Erythroblast (primary cell): ENCODE measurements around the gene OGFRL1.

ENCODE experiments used
- DNase-seq, 2 experiments: peaks; one replicate each; lab custom pipeline; 2025; lab: John Stamatoyannopoulos, UW
- GATA1 ChIP-seq: IDR thresholded peaks from 2 replicates; pipeline ENCODE4 v1.6.1; 2011; ENCODE audit warnings: low read depth, mild to moderate bottlenecking, control low read depth, low read length, moderate library complexity
- POLR2A ChIP-seq: IDR thresholded peaks from 2 replicates; pipeline ENCODE4 v1.6.1; 2011; ENCODE audit warnings: mild to moderate bottlenecking, low read length

OGFRL1 gene

GRCh38 chr6:71268735-71269437 is 19.7 kb upstream of the OGFRL1 start:
- TF ChIP-seq POLR2A: no peak
- no peak for TF ChIP-seq GATA1
- DNase-seq: no peak

- peak; percentile 54 to 70 for DNase-seq
- no peak for TF ChIP-seq POLR2A
- no peak for TF ChIP-seq GATA1
These were observed 10.5 kb upstream of the OGFRL1 start for GRCh38 chr6:71277926-71278600.

- no peak for DNase-seq
- TF ChIP-seq POLR2A (no peak), GATA1 (no peak)
These were observed 9.3 kb upstream of the OGFRL1 start for GRCh38 chr6:71279321-71279720.

GRCh38 chr6:71279740-71280139 is 8.9 kb upstream of the OGFRL1 start:
- TF ChIP-seq GATA1 (no peak), POLR2A (no peak)
- DNase-seq: no peak

GRCh38 chr6:71280701-71281100 is 7.9 kb upstream of the OGFRL1 start:
- DNase-seq: no peak
- TF ChIP-seq POLR2A (no peak), GATA1 (no peak)

- no peak for DNase-seq
- TF ChIP-seq POLR2A (no peak), GATA1 (no peak)
These were observed 3.8 kb upstream of the OGFRL1 start for GRCh38 chr6:71284785-71285184.

- no peak for DNase-seq
- TF ChIP-seq POLR2A (no peak), GATA1 (no peak)
These were observed 1.6 kb upstream of the OGFRL1 start for GRCh38 chr6:71287038-71287437.

- TF ChIP-seq GATA1 (no peak), POLR2A (no peak)
- DNase-seq: no peak
These were observed 734 bp upstream of the OGFRL1 start for GRCh38 chr6:71287926-71288227.

- peak; percentile 57 to 66 for DNase-seq
- TF ChIP-seq GATA1 (no peak), POLR2A (no peak)
These were observed 609 bp downstream of the OGFRL1 start for GRCh38 chr6:71289039-71289801.

GRCh38 chr6:71289802-71290175 is 1.2 kb downstream of the OGFRL1 start:
- TF ChIP-seq POLR2A: no peak
- TF ChIP-seq GATA1: no peak
- DNase-seq: no peak

- DNase-seq: peak in 1 of 2 experiments; percentile 6
- no peak for TF ChIP-seq GATA1
- no peak for TF ChIP-seq POLR2A
These were observed 2.0 kb downstream of the OGFRL1 start for GRCh38 chr6:71290611-71291010.

GRCh38 chr6:71292001-71292400 is 3.4 kb downstream of the OGFRL1 start:
- TF ChIP-seq POLR2A (no peak), GATA1 (no peak)
- DNase-seq: no peak

GRCh38 chr6:71294121-71294523 is 5.5 kb downstream of the OGFRL1 start:
- TF ChIP-seq POLR2A (no peak), GATA1 (no peak)
- DNase-seq: no peak

- no peak for TF ChIP-seq GATA1
- TF ChIP-seq POLR2A: no peak
- DNase-seq: no peak
These were observed 9.8 kb downstream of the OGFRL1 start for GRCh38 chr6:71298459-71298858.
